GM13976 (cell line): ENCODE measurements around the gene KCNJ9.

Experiments used
- DNase-seq: peaks from one replicate; pipeline ENCODE4 v3.0.0; 2012; ENCODE audit warnings: low spot score
- CTCF ChIP-seq: IDR thresholded peaks from 2 replicates; pipeline ENCODE4 v1.5.1; 2012; ENCODE audit warnings: borderline replicate concordance, mild to moderate bottlenecking; ENCODE audit not compliant: insufficient read depth; ENCODE audit errors: extremely low read depth, missing control alignments, control extremely low read depth
- in situ Hi-C: fragments of 300-500 bp; cut with MboI; formaldehyde crosslinking; loops from one replicate; pipeline ENCODE4 v1.12.0; 2022; ENCODE audit warnings: low sequenced_read_pairs, mixed read lengths, inconsistent platforms; ENCODE audit not compliant: unreplicated experiment

The KCNJ9 gene

GRCh38 chr1:160080381-160081100 is 797 bp upstream of the KCNJ9 start:
- DNase-seq = no peak
- in situ Hi-C loops = no loop called here
- TF ChIP-seq CTCF = no peak

- TF ChIP-seq CTCF = no peak
- in situ Hi-C loops = no loop called here
- DNase-seq = no peak
These were observed 1.1 kb downstream of the KCNJ9 start for GRCh38 chr1:160082487-160082886.

GRCh38 chr1:160082926-160083325 is 1.6 kb downstream of the KCNJ9 start:
- TF ChIP-seq CTCF = no peak
- in situ Hi-C loops = no loop called here

GRCh38 chr1:160083968-160084770 is 2.8 kb downstream of the KCNJ9 start:
- in situ Hi-C loops = no loop called here
- TF ChIP-seq CTCF = peak; percentile 94
- peak; percentile 90 for DNase-seq

More at GRCh38 chr1:160082926-160083325, 1.6 kb downstream of the KCNJ9 start:
- DNase-seq = no peak

- no peak for TF ChIP-seq CTCF
- DNase-seq = no peak
- in situ Hi-C loops = no loop called here
These were observed 3.5 kb downstream of the KCNJ9 start for GRCh38 chr1:160084771-160085321.

- in situ Hi-C loops = no loop called here
- peak; percentile 66 for TF ChIP-seq CTCF
- DNase-seq = peak; percentile 92
These were observed 4.5 kb downstream of the KCNJ9 start for GRCh38 chr1:160085686-160086455.
